Measurements from ENCODE around the gene RASGEF1C.

RASGEF1C gene

GRCh38 chr5:180133971-180134508, 75.0 kb downstream of the RASGEF1C start:
- TF ChIP-seq CTCF (IDR thresholded peaks at IDR 0.05; ENCODE audit: low read depth, low read length, missing control alignments), result no peak
- in situ Hi-C loops (cut with HindIII; ENCODE audit: low sequenced_read_pairs), result no loop called here
- DNase-seq (ENCODE audit: low read depth), result no peak
- no peak overlapping the region for H3K4me3 ChIP-seq (ENCODE audit: low read depth, low read length)

- no peak for TF ChIP-seq CTCF (IDR thresholded peaks at IDR 0.05; ENCODE audit: low read depth, low read length, missing control alignments)
- DNase-seq (ENCODE audit: low read depth), result no peak
- in situ Hi-C loops (cut with HindIII; ENCODE audit: low sequenced_read_pairs), result no loop called here
- H3K4me3 ChIP-seq (ENCODE audit: low read depth, low read length), result no peak overlapping the region
Observed at GRCh38 chr5:180133551-180133950, 75.5 kb downstream of the RASGEF1C start.

- no peak for DNase-seq (ENCODE audit: low read depth)
- in situ Hi-C loops (cut with HindIII; ENCODE audit: low sequenced_read_pairs), result no loop called here
- TF ChIP-seq CTCF (IDR thresholded peaks at IDR 0.05; ENCODE audit: low read depth, low read length, missing control alignments), result no peak
- no peak overlapping the region for H3K4me3 ChIP-seq (ENCODE audit: low read depth, low read length)
Observed at GRCh38 chr5:180133060-180133459, 76.0 kb downstream of the RASGEF1C start.

GRCh38 chr5:180130876-180131740, 77.9 kb downstream of the RASGEF1C start:
- DNase-seq (ENCODE audit: low read depth), result no peak
- no peak overlapping the region for H3K4me3 ChIP-seq (ENCODE audit: low read depth, low read length)
- in situ Hi-C loops (cut with HindIII; ENCODE audit: low sequenced_read_pairs), result no loop called here
- no peak for TF ChIP-seq CTCF (IDR thresholded peaks at IDR 0.05; ENCODE audit: low read depth, low read length, missing control alignments)

GRCh38 chr5:180130291-180130869, 78.6 kb downstream of the RASGEF1C start:
- H3K4me3 ChIP-seq (ENCODE audit: low read depth, low read length), result no peak overlapping the region
- DNase-seq (ENCODE audit: low read depth), result no peak
- in situ Hi-C loops (cut with HindIII; ENCODE audit: low sequenced_read_pairs), result no loop called here
- no peak for TF ChIP-seq CTCF (IDR thresholded peaks at IDR 0.05; ENCODE audit: low read depth, low read length, missing control alignments)

GRCh38 chr5:180129291-180130190, 79.5 kb downstream of the RASGEF1C start:
- DNase-seq (ENCODE audit: low read depth), result no peak
- H3K4me3 ChIP-seq (ENCODE audit: low read depth, low read length), result no peak overlapping the region
- in situ Hi-C loops (cut with HindIII; ENCODE audit: low sequenced_read_pairs), result no loop called here
- TF ChIP-seq CTCF (IDR thresholded peaks at IDR 0.05; ENCODE audit: low read depth, low read length, missing control alignments), result no peak

All from astrocyte of the cerebellum (primary cell).